GM12891 (cell line): ENCODE results near the gene SLC44A2.

Experiments used
- POLR2A ChIP-seq: IDR thresholded peaks from 2 replicates; pipeline ENCODE4 v1.6.1; 2011; ENCODE audit warnings: low read depth, low read length, control low read depth
- POLR2AphosphoS5 ChIP-seq: IDR thresholded peaks from 2 replicates; pipeline ENCODE4 v1.6.1; 2011; ENCODE audit warnings: low read depth, low read length, control low read depth
- SPI1 ChIP-seq: IDR thresholded peaks from 2 replicates; pipeline ENCODE4 v1.6.1; 2011; ENCODE audit warnings: low read depth, low read length, control low read depth
- TAF1 ChIP-seq: IDR thresholded peaks from 2 replicates; pipeline ENCODE4 v1.6.1; 2011; ENCODE audit warnings: low read depth, low read length, control low read depth

- TF ChIP-seq TAF1 (no peak), POLR2A (no peak), SPI1 (no peak), POLR2AphosphoS5 (no peak)
Measured at GRCh38 chr19:10580979-10581631, 44.2 kb upstream of the SLC44A2 start.
